CD4-positive, alpha-beta T cell (primary cell): ENCODE results near the gene XYLT2. TPM values are rescaled to one million over a fixed set of nuclear protein-coding genes. Genes with fewer than 3 reads are reported as not detected.

Experiments
- ATAC-seq: fragments of 200-7000 bp; cut with Tn5 transposase; one replicate; pipeline ENCODE4 v1.10.0; 2022; ENCODE audit warnings: mild to moderate bottlenecking; ENCODE audit not compliant: poor library complexity
- CTCF ChIA-PET: fragments of 350-600 bp; sonication (Branson Sonifier 250); formaldehyde crosslinking; loops from one replicate; lab custom pipeline; 2021; ENCODE audit warnings: antibody characterized with exemption, inconsistent platforms; lab: Charles Lee
- POLR2A ChIA-PET: fragments of 350-600 bp; sonication (Branson Sonifier 250); formaldehyde crosslinking; loops from one replicate; lab custom pipeline; 2021; ENCODE audit warnings: antibody characterized with exemption, inconsistent platforms; lab: Charles Lee
- DNase-seq, 14 experiments: peaks; one replicate each; pipeline ENCODE4 v3.0.0-alpha.2; 2013 to 2020; ENCODE audit warnings: mixed read lengths in 2 of 14
- H3K27ac ChIP-seq, 2 donors: one replicate each; pipeline versions ENCODE4 v1.5.1 to v1.7.0; 2013; ENCODE audit warnings: low read length in 2 of 2, low read depth in 1 of 2, mild to moderate bottlenecking in 1 of 2
- H3K27me3 ChIP-seq, 2 experiments: 1 replicate in 1 of 2; 2 replicates in 1 of 2; pipeline versions ENCODE4 v1.6.1 to v1.7.0; 2013; ENCODE audit warnings: low read length in 2 of 2, control low read depth in 1 of 2, mild to moderate bottlenecking in 1 of 2, moderate library complexity in 1 of 2; ENCODE audit not compliant: insufficient read depth in 2 of 2, control insufficient read depth in 1 of 2
- H3K36me3 ChIP-seq: one replicate; pipeline ENCODE4 v1.6.1; 2013; ENCODE audit warnings: low read length, control low read depth; ENCODE audit not compliant: insufficient read depth
- H3K4me1 ChIP-seq: one replicate; pipeline ENCODE4 v1.6.1; 2013; ENCODE audit warnings: low read length, control low read depth; ENCODE audit not compliant: insufficient read depth
- H3K4me3 ChIP-seq: one replicate; pipeline ENCODE4 v1.5.1; 2013; ENCODE audit warnings: mild to moderate bottlenecking, low read length, moderate library complexity
- H3K9me3 ChIP-seq, 2 experiments: 1 replicate in 1 of 2; 2 replicates in 1 of 2; pipeline versions ENCODE4 v1.6.1 to v1.7.0; 2013; ENCODE audit warnings: low read length in 2 of 2, mild to moderate bottlenecking in 2 of 2, control low read depth in 1 of 2, moderate library complexity in 1 of 2; ENCODE audit not compliant: control insufficient read depth in 1 of 2, insufficient read depth in 1 of 2
- H3K27ac Mint-ChIP-seq: one replicate; pipeline ENCODE4 v1.8.0; 2020; ENCODE audit warnings: mixed read lengths
- H3K27me3 Mint-ChIP-seq: one replicate; pipeline ENCODE4 v1.8.0; 2021; ENCODE audit warnings: mixed read lengths
- H3K36me3 Mint-ChIP-seq: one replicate; pipeline ENCODE4 v1.8.0; 2021; ENCODE audit warnings: low read depth, mixed read lengths
- H3K4me1 Mint-ChIP-seq: one replicate; pipeline ENCODE4 v1.8.0; 2021; ENCODE audit warnings: low read depth, mixed read lengths
- H3K4me3 Mint-ChIP-seq: one replicate; pipeline ENCODE4 v1.8.0; 2020; ENCODE audit warnings: mild to moderate bottlenecking, mixed read lengths
- H3K9me3 Mint-ChIP-seq: one replicate; pipeline ENCODE4 v1.8.0; 2020; ENCODE audit warnings: mixed read lengths
- intact Hi-C, 2 experiments: fragments of 100-400 bp; cut with DNase I in 1 of 2; cut with micrococcal nuclease in 1 of 2; formaldehyde crosslinking; loops; one replicate each; pipeline versions ENCODE4 v1.15.1 to v1.9.0; 2023 to 2025; cut with DNase I, micrococcal nuclease
- total RNA-seq, 174 experiments: library from RNA in 2 of 174; stranded (reverse) in 2 of 174; gene quantifications; one replicate each; pipeline ENCODE4 v1.2.3 and lab custom pipeline; 2021 to 2026
- TF ChIP-seq, protein P1 (sequence below): fragments of 200-600 bp; IDR thresholded peaks from one replicate; pipeline ENCODE4 v1.8.0; 2022; ENCODE audit warnings: antibody characterized with exemption, mild to moderate bottlenecking

XYLT2 gene
- total RNA-seq, 2 experiments from 2014 or later = 11.0 to 12.2 TPM

DNA sequence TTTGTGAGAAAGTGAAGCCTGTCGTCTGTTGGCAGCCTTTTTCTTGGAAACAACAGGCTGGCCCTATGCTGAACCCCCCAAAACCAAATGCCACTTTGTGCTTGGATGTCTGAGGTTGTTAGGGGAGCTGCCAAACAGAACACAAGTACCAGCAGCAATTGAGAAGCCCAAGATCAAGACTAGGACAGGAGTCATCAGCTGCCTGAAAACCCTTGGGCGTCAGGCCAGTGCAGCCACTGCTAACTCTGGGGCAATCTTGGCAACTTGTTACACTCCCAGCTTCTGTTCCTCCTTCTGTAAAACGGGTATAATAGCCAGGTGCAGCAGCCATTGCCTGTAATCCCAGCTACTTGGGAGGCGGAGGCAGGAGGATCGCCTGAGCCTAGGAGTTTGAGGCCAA is 60.7 kb downstream of the XYLT2 start:
- H3K4me1 ChIP-seq = no peaks in the 10 kb centered on the region
- TF ChIP-seq, protein P1, sequence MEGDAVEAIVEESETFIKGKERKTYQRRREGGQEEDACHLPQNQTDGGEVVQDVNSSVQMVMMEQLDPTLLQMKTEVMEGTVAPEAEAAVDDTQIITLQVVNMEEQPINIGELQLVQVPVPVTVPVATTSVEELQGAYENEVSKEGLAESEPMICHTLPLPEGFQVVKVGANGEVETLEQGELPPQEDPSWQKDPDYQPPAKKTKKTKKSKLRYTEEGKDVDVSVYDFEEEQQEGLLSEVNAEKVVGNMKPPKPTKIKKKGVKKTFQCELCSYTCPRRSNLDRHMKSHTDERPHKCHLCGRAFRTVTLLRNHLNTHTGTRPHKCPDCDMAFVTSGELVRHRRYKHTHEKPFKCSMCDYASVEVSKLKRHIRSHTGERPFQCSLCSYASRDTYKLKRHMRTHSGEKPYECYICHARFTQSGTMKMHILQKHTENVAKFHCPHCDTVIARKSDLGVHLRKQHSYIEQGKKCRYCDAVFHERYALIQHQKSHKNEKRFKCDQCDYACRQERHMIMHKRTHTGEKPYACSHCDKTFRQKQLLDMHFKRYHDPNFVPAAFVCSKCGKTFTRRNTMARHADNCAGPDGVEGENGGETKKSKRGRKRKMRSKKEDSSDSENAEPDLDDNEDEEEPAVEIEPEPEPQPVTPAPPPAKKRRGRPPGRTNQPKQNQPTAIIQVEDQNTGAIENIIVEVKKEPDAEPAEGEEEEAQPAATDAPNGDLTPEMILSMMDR = no peak
- ATAC-seq = no peak
- H3K4me1 Mint-ChIP-seq = no peaks in the 10 kb centered on the region
- peaks cover 27% of the 10 kb centered on the region for H3K27me3 Mint-ChIP-seq
- ChIA-PET POLR2A (no interaction called here), CTCF (interaction anchor here (1.6 kb wide), 1 partner anchor 9 kb away, joined by 6 read pairs; the partner anchor contains the start of gene LRRC59)
- no peaks in the 10 kb centered on the region for H3K9me3 ChIP-seq
- no peak overlapping the region for H3K27ac ChIP-seq
- H3K4me3 ChIP-seq = no peak overlapping the region
- H3K9me3 Mint-ChIP-seq = no peaks in the 10 kb centered on the region
- intact Hi-C loops = no loop called here
- no peaks in the 10 kb centered on the region for H3K36me3 Mint-ChIP-seq
- no peak for DNase-seq
- no peak overlapping the region for H3K27ac Mint-ChIP-seq
- H3K36me3 ChIP-seq = no peaks in the 10 kb centered on the region
- peaks cover 6 to 7% of the 10 kb centered on the region in 2 experiments for H3K27me3 ChIP-seq
- no peak overlapping the region for H3K4me3 Mint-ChIP-seq

DNA sequence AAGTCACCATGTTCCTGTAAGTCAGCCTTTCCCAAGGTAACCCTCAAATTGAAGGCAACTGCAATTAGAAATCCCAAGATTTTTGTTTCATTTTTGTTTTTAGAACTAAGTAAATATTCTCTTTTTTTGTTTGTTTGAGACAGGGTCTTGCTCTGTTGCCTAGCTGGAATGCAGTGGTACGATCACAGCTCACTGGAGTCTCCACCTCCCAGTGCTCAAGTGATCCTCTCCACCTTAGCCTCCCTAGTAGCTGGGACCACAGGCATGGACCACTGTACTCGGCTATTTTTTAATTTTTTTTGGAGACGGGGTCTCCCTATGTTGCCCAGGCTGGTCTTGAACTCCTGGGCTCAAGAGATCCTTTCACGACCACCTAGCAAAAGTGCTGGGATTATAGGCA is 62.0 kb downstream of the XYLT2 start:
- Histone ChIP-seq H3K4me1 (no peaks in the 10 kb centered on the region), H3K27me3 (peaks cover 6 to 7% of the 10 kb centered on the region in 2 experiments), H3K9me3 (no peaks in the 10 kb centered on the region), H3K27ac (no peak overlapping the region), H3K36me3 (no peaks in the 10 kb centered on the region), H3K4me3 (no peak overlapping the region)
- no peak for DNase-seq
- no peak for ATAC-seq
- intact Hi-C loops = no loop called here
- Mint-ChIP-seq H3K27ac (no peak overlapping the region), H3K27me3 (peaks cover 27% of the 10 kb centered on the region), H3K4me3 (no peak overlapping the region), H3K9me3 (no peaks in the 10 kb centered on the region), H3K36me3 (no peaks in the 10 kb centered on the region), H3K4me1 (no peaks in the 10 kb centered on the region)
- ChIA-PET CTCF (interaction anchor here (1.6 kb wide), 1 partner anchor 11 kb away, joined by 4 read pairs; the partner anchor contains the start of gene LRRC59), POLR2A (interaction anchor here (1.1 kb wide), 1 partner anchor 11 kb away, joined by 4 read pairs; the partner anchor contains the start of gene LRRC59)
- TF ChIP-seq, protein P1 = no peak

Other genes starting within 250 kb of the XYLT2 start
- under 1 TPM; 0.33 to 0.53 TPM for gene SAMD14, start 216.0 kb upstream of the XYLT2 start, total RNA-seq
- 10 to 100 TPM; 53.4 to 55.7 TPM for gene PPP1R9B, start 195.4 kb upstream of the XYLT2 start, total RNA-seq
- not detected for gene SGCA, start 180.1 kb upstream of the XYLT2 start, total RNA-seq
- 10 to 100 TPM in 1 of 2 experiments, 1 to 10 TPM in 1; 10.0 to 11.4 TPM for gene COL1A1, start 144.5 kb upstream of the XYLT2 start, total RNA-seq
- gene TMEM92, start 71.7 kb upstream of the XYLT2 start, total RNA-seq = not detected
- gene MRPL27, start 27.1 kb downstream of the XYLT2 start, total RNA-seq = 10 to 100 TPM; 13.7 to 14.8 TPM
- under 1 TPM; 0.36 to 0.92 TPM for gene EME1, start 27.1 kb downstream of the XYLT2 start, total RNA-seq
- gene LRRC59, start 51.4 kb downstream of the XYLT2 start, total RNA-seq = 10 to 100 TPM; 45.1 to 51.5 TPM
- gene ACSF2, start 80.1 kb downstream of the XYLT2 start, total RNA-seq = 10 to 100 TPM; 11.9 to 13.9 TPM
- not detected for gene CHAD, start 122.8 kb downstream of the XYLT2 start, total RNA-seq
- gene RSAD1, start 132.7 kb downstream of the XYLT2 start, total RNA-seq = 10 to 100 TPM; 44.6 to 44.7 TPM
- 1 to 10 TPM in 1 of 2 experiments, under 1 TPM in 1; 0.78 to 1.5 TPM for gene MYCBPAP, start 162.3 kb downstream of the XYLT2 start, total RNA-seq
- not detected for gene EPN3, start 186.6 kb downstream of the XYLT2 start, total RNA-seq
- gene SPATA20, start 201.0 kb downstream of the XYLT2 start, total RNA-seq = 10 to 100 TPM; 10.2 to 10.3 TPM
- not detected for gene CACNA1G, start 214.6 kb downstream of the XYLT2 start, total RNA-seq